ENCODE results near the gene SRPK3. TPM values are rescaled to one million over a fixed set of nuclear protein-coding genes. Genes with fewer than 3 reads are reported as not detected.
A peak's percentile ranks its signal among the peaks of the same experiment; 100 is the strongest.

The SRPK3 gene
- total RNA-seq, 1 experiment from 2014 or later: 1.6 TPM

- ChIA-PET CTCF (interaction anchor here (0.6 kb wide), 2 partner anchors 25 to 83 kb away, joined by 7 to 8 read pairs; no protein-coding TSS in a partner anchor), POLR2A (interaction anchor here (0.7 kb wide), 2 partner anchors 15 to 25 kb away, joined by 3 to 16 read pairs; no protein-coding TSS in a partner anchor)
- peak overlapping the region; percentile 46 to 63 for H3K4me3 ChIP-seq (ENCODE audit: low read depth in 2 of 2, low read length in 2 of 2)
- in situ Hi-C loops (cut with HindIII; ENCODE audit: low pct_unique_long_range_greater_than_20kb, low sequenced_read_pairs) (no loop called here), intact Hi-C loops (cut with micrococcal nuclease; ENCODE audit: unreplicated experiment) (no loop called here)
- H3K4me1 ChIP-seq (ENCODE audit: control insufficient read depth, insufficient read depth, low read length): peaks cover 30% of the 10 kb centered on the region
- peak; percentile 92 for ATAC-seq
- TF ChIP-seq REST (IDR thresholded peaks at IDR 0.05; ENCODE audit: insufficient read depth in 1 of 2, low read depth in 2 of 2, low read length in 1 of 2) (no peak), POLR2AphosphoS5 (IDR thresholded peaks at IDR 0.05; ENCODE audit: low read depth, low read length) (peak; percentile 62), TCF7L2 (IDR thresholded peaks at IDR 0.05; ENCODE audit: low read depth, low read length) (0 out of 2 replicates have a peak, but pooled peaks have one; percentile 22), SIN3A (IDR thresholded peaks at IDR 0.05; ENCODE audit: borderline replicate concordance, insufficient read depth, low read depth, low read length) (no peak), CTCF (IDR thresholded peaks at IDR 0.05) (no peak)
- H3K27me3 ChIP-seq (ENCODE audit: control insufficient read depth, insufficient read depth, low read length): no peaks in the 10 kb centered on the region
- no peaks in the 10 kb centered on the region for H3K9me3 ChIP-seq (ENCODE audit: control insufficient read depth, insufficient read depth, low read depth, low read length)
- no TSS peak for BruUV-seq (replicated peaks)
- no peak for DNase-seq (ENCODE audit: low read depth, low spot score)
- H3K36me3 ChIP-seq (ENCODE audit: control insufficient read depth, insufficient read depth, low read length): no peaks in the 10 kb centered on the region
- H3K27ac ChIP-seq (ENCODE audit: low read length): peak overlapping the region; percentile 84
Observed at GRCh38 chrX:153818571-153819383, 37.9 kb downstream of the SRPK3 start.

GRCh38 chrX:153819384-153820040 is 38.7 kb downstream of the SRPK3 start:
- DNase-seq (ENCODE audit: low read depth, low spot score) (no peak), ATAC-seq (peak; percentile 67)
- Histone ChIP-seq H3K4me1 (ENCODE audit: control insufficient read depth, insufficient read depth, low read length) (peaks cover 30% of the 10 kb centered on the region), H3K27me3 (ENCODE audit: control insufficient read depth, insufficient read depth, low read length) (no peaks in the 10 kb centered on the region), H3K36me3 (ENCODE audit: control insufficient read depth, insufficient read depth, low read length) (no peaks in the 10 kb centered on the region), H3K4me3 (ENCODE audit: low read depth in 2 of 2, low read length in 2 of 2) (peak overlapping the region; percentile 46 to 63), H3K27ac (ENCODE audit: low read length) (peak overlapping the region; percentile 84), H3K9me3 (ENCODE audit: control insufficient read depth, insufficient read depth, low read depth, low read length) (no peaks in the 10 kb centered on the region)
- intact Hi-C loops (cut with micrococcal nuclease; ENCODE audit: unreplicated experiment): no loop called here
- in situ Hi-C loops (cut with HindIII; ENCODE audit: low pct_unique_long_range_greater_than_20kb, low sequenced_read_pairs): no loop called here
- ChIA-PET POLR2A (no interaction called here), CTCF (interaction anchor here (0.6 kb wide), 1 partner anchor 83 kb away, joined by 7 read pairs; no protein-coding TSS in a partner anchor)
- TF ChIP-seq CTCF (IDR thresholded peaks at IDR 0.05) (no peak), POLR2AphosphoS5 (IDR thresholded peaks at IDR 0.05; ENCODE audit: low read depth, low read length) (no peak), SIN3A (IDR thresholded peaks at IDR 0.05; ENCODE audit: borderline replicate concordance, insufficient read depth, low read depth, low read length) (no peak), TCF7L2 (IDR thresholded peaks at IDR 0.05; ENCODE audit: low read depth, low read length) (0 out of 2 replicates have a peak, but pooled peaks have one; percentile 9)
- BruUV-seq (replicated peaks): no TSS peak

Measured in Panc1 (cell line).